Measurements from ENCODE around the gene CIITA.
"Not testable (repeated sequence)": the region's sequence is repeated elsewhere in the genome, so short reads cannot be mapped to it uniquely, and the experiment has no call there.

CIITA gene

DNA sequence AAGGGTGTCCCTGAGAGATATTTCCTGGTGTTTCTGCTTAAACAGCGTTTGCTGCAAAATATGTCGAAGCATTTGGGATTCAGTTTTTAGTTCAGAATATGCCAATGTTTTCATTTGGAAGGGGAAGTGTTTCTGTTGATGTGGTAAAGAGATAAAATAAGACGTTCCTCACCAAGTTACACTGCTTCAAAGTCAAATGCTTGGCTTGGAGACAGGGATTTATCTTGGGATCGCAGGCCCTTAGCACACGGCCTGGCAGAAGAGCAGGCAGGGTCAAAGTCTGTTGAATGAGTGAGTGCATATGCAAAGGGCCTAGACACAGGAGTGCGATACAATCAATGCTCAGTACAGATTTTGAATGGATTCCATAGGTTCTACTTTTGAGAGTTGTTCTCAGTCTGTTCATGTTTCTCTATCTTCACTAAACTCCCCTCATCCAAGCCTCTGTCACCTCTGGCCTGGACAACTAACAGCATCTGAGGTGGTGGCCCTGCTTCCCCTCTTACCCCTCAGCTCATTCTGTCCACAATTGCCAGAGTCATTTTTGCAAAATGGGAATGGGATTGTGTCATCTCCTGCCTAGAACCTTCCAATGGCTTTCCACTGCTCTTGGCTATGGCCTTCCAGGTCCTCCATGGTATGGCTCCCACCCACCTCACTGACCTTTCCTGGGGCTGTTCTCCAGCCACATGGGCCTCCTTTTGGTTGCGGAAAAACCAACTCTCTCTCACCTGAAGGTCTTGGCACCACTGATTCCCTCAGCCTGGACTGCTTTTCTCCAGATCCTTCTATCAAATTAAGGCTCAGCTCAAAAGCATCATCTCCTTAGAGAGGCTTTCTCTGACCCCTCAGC is 62.0 kb downstream of the CIITA start:
- DNase-seq = no peak

DNA sequence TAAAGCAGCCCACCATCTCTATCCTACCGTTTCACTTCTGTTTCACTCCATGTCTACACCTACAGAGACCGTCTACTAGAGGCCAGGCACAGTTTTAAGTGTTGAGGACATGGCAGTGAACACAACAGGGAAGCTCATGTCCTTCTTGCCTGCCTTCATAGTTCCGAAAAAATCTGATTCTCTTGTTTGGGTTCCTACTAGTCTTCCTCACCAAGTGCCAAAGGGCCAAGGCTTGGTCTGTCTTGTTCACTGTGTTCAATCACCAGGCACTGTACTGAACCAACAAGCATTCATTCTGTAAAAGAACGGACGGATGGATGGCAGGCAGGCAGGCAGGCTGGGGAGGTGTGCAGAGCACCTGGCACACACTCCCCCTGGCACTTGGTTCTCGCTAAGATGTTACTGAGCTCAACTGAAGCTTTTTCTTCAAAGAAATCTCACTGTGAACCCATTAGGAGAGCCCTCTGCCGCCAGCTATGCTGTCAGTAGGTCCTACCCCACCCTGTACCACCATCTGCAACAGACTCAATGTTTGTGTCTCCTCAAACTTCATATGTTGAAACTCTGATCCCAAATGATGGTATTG is 62.7 kb downstream of the CIITA start:
- DNase-seq = no peak

DNA sequence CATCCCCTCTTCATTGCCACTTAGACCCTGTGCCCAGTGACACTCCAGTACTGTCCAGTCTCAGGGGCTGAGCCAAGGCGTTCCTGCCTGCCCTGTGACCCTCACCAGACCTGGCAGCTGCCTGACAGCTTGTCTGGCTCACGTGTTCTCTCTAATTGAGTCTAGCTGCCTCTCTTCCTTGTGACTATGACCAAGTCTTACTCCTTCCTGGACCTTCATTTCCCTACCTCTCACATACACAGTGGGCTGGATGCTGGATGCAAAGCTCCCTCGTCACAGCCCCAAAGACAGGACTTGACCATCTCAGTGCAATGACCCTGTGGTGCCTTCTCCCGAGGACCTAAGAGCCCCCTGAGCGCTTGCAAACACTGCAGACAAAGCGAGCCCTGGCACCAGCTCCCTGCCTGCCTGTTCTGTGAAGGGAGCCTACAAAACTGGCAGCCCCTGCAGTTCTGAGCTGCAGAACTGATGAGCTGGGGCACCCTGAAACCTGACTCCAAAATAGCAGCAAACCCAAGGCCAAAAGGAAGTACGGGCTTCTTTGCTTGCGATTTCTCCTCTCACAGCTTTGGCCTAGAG is 63.6 kb downstream of the CIITA start:
- DNase-seq = no peak

DNA sequence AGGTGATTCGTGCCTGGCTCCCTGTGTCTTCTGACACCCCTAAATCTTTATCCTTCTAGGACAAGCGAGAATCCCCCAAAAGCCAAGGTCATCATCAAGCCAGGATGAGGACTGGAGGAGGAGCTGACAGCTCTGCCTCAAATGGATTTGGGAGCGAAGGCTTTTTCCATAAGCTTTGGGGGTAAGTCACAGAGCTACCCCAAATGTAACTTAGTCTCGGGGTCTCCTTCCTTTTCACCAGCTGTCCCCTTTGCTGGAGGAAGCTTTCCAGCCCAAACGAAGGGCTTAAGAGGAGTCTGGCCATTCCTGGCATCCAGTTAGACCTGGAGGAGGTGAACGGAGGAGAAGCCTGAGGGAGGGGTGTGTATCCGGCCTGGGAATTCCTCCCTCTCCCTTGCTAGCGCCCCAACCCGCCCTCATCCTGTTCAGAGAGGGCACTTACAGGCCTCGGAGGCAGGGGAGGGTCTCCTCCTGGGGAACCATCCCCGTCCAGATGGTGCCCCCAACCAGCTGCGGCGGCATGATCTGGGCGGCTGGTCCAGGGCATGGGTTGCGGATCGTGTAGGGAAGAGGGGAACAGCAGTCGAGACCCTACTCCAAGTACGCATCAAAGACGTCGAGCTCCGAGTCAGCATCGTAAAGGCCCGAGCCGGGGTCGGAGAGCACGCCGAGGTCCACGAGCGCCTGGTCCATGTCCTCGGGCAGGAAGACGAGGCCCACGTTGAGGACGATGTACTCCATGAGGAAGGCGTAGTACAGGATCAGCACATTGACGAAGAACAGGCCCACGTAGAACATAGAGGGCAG is 64.3 kb downstream of the CIITA start:
- DNase-seq = no peak

DNA sequence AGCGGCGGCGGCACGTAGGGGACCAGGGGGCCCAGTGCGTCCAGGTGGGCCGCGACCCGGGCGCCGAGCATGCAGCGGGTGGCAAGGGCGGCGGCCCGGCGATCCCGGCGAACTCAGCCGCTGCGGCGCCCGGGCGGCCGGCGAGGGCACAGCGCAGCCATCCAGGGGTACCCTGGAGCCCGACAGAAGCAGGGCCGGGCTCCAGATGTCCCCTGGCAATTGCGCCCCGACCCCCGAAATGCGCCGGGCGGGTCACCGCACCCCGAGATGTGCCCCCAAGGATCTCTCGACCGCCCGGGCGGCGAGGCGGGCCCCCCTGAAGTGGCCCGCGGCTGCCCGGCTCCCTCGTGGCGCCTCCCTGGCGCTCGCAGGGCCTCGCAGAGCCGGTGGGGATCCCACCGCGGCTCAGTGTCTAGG is 64.9 kb downstream of the CIITA start:
- not testable (repeated sequence) for DNase-seq

DNA sequence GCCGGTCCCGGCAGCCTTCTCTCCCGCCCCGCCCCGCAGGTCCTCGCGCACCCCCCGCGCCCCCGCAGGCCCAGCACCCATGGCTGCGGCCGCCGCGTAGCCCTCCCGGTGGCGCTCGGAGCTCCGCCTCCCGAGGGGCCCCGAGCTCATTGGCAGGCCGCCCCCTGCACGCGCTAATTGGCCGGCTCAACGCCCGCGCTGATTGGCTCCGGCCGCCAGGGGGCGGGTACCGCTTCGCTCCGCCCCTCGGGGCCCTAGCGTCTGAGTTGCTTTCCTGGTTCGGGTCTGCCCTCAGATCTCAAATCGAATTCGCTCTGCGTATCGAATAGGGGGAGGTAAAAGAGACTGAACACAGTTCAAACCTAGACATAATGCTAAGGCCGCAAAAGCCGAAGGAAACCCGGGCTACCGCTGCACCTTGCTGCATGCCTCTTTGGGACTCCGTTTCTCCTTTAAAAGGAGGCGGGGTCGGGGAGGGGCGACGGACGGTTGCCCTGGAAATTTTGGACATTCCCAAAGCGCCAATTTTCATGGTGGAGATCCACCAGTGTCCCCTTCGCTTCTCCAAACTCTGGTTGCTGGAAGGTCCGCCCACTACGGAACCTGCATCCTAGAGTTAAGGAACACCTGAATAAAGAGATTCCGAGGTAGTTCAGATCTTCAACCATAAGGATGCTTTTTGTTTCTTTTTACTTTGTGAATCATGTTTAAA is 65.5 kb downstream of the CIITA start, which contains the start of gene DEXI:
Gene DEXI, minus strand, starts transcription at position 117 of the 712 bp plus-strand sequence. CDS start 463 bp downstream, outside the sequence.
- DNase-seq = peak; percentile 68

DNA sequence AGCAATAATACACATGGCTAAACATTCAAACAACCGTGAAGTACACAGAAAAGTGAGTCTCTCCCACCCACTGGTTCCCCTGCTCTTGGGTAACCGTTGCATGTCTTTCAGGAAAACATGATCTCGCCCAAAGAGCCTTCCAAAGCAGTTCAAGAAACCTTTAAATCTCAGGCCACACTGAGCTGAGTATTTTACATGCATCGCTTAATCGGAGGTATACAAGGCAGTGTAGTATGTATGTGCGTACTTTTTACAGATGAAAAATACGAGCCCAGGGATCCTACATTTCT is 66.0 kb downstream of the CIITA start:
- DNase-seq = no peak

DNA sequence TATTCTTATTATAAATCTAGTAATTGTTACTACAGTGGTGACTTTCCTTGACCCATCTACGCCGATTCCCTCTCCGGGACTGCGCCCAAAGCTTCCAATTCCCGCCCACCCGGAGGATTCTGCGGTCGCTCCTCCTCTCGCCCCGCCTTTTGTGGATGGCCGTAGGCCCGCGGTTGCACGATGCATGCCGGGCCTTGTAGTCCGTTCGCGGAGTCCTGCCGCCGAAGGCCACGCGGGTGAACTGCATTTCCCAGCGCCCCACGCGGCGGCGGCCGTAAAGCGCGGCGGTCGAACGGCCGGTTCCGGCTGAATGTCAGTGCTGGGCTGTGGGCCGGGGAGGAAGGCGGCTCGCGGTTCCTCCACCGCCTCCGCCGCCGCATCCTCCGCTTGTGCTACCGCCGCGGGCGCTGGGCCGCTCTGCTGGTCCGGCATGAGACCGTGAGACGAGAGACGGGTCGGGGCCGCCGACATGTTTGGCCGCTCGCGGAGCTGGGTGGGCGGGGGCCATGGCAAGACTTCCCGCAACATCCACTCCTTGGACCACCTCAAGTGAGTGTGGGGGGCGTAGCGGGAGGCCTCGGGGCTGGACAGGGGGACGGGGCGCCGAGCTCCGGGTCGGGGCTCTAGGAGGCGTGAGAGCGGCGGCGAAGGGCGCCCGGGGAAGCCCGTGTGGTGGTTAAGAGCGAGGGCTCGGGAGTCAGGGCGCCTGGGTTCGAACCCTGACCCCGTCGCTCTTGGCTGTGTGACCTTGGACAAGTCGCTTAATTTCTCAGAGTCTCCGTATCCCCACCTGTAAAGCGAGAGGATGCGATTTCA is 67.5 kb downstream of the CIITA start, which contains the start of gene CLEC16A:
Gene CLEC16A, plus strand, starts transcription at position 316 of the 816 bp plus-strand sequence. Its CDS starts 154 bp downstream, at position 470.
- DNase-seq = peak; percentile 83

DNA sequence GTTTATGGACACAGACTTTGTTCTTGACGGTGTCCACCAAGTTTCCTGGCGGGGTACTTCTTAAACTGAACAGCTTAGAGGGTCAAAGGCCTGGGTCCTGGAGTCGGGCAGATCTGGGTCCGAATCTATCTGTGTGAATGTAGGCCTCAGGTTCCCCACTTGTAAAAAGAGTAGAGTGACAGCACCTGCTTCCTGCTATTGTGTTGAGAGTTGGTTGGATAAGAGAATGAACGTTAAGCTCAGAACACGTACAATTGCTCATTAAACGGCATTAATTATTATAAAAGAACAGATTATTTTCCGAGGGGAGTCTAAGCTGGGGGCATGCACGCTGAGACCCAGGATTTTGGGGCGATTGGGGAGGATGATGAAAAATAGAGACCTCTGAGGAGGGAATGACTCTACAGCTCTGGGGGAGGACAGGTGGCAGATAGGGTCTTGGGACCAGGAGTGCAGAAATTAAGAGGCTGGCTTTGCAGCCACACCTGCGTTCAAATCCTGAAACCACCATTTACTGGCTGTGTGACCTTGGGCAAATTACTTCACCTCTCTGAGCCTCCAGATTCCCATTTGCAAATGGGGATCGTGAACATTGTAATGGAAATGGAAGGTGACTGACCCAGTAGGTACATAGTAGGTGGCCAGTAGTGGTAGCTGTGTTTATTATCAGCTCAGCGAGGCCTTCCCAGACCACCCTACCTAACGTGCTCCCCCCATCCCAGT is 68.2 kb downstream of the CIITA start:
- DNase-seq = no peak

DNA sequence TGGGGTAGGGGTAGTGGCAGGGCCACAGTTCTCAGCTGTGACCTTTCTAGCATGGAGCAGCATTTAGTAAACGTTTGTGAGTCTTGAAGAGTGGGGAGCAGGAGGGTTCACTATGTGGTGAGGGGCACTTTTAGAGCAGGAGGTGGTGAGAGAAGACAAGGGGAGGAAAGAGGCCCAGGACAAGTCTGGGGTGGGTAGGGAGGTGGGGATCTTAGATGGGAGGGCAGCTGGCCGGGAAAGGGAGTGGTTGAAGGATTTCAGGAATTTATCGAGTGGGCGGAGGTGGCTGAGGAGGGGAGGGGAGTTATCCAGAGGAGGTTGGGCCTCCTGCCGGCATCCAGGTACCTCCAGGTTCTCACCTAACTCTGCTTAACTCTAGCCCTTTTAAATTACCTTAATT is 69.3 kb downstream of the CIITA start:
- no peak for DNase-seq

DNA sequence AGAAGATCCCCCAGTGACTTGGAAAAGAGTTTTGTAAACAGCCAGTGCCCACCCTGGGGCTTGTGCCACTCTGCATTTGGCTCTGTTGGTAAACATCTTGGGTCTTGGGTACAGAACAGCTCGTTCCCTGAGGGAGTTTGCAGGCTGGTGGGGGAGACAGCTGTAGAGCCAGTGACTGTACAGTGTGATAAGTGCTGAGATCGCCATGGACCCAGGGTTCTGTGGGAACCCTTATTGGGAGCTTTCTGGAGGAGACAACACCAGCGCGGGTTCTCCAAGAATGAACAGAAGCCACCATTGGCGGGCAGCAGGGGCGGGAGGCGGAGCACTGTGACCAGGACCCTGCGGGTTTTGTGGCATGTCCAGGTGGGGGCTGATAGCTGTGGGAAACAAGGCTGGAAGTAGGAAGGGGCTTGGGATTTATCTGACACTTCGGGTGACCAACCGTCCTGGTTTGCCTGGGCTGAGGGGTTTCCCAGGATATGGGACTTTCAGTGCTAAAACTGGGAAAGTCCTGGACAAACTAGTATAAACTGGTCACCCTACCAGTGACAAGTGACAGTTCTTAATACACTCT is 70.3 kb downstream of the CIITA start:
- no peak for DNase-seq

DNA sequence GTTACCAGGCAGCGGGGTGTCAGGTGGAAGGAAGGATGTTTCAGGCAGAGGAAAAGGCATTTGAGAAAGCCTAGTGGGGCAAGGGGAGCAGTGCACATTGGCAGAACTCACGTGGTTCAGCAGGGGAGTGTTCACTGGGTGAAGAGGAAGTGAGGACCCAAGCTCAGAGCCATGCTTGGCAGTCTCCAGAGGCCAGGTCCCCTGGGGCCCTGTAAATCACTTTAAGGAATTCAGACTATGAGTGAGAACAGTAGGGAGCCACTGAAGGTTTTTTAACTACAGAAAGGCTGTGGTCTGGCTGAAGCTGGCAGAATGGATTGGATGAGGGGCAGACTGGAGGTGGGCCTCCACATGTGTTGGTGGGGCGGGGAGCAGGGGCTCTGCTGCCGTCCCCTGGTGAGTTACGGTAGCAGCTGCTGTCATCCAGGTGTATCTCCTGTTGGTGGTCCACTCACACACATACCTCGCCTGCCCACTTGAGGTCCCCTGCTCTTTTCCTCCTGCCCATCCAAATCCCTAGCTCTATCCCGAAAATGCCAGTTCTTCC is 72.5 kb downstream of the CIITA start:
- no peak for DNase-seq

DNA sequence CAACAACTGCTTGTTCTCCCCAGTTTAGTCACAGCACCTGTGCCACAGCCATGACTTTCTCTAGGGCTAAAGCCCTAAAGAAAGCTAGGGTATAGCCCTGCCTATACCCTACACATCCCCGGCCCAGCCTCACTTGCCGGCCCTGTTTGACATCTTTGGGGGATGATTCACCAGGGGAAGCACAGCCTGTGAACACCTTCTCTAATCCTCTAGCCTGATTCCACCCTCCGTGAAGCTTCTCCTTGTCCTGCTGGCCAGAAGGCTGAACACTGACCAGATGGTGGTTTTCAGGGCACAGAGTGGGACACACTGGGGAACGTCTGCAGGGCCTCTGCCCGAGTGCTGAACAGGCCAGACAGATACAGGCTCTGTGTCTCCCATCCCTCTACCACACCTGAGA is 73.4 kb downstream of the CIITA start:
- DNase-seq = no peak

DNA sequence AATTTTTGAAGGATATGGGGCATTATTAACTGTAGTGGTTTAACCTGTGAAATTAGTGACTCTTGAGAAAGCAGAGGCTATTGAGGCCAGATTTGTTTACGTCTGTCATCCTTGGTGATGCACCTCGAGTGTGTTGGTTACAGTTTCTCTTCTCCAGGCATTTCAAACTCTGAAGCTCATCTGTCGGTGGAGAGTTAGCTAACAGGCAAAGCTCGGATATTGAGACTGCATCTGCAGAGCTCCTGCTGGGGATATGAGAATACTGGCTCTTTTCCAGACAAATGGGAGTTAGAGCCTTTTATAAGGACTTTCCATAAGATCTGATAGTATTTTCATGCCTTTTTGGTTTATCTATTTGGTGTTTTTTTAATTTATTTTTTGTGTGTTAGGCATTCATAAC is 74.0 kb downstream of the CIITA start:
- no peak for DNase-seq

DNA sequence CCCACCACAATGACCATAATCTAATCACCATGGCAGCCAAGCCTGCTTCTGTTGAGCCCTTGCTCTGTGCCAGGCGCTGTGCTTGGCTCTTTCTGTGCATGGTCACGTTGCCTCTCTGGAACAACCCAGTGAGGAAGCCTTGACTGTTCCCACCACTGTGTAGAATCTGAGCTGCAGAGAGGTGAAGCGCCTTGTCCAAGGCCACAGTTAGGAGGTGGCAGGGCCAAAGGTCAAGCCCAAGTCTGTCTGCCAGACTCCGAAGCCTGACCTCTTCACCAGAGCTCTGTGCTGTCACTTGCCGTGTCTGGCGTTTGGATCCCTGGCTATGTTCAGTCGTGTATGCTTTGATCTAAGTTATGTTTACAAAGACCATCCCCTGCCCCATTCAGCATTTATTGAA is 77.9 kb downstream of the CIITA start:
- DNase-seq = no peak

DNA sequence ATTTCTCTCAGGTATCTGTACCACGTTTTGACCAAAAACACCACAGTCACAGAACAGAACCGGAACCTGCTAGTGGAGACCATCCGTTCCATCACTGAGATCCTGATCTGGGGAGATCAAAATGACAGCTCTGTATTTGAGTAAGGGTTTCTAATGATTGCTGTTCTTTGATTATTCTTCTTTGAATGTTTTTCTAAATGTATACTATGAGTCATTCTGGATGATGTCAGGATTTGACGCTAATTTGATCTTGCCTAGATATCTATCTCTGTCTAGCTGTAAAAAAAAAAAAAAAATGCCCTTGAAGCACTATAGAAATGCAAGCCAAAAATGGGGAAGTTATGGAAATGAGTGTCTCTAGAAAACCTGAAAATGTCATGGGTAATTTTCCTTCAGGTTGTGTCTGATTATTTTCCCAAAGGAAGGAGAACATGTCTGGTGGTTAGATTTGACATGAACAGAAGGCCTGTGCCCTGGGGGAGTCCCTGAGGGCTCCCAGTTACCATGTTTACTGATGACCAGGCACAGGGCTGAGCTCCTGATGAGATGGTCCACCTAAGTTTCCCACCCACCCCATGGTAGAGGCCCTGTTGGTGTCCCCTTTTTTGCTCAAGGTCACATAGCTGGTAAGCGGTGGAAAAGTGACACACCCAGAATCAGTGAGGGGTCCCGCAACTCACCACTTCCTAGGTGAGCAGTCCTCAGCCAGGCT is 80.9 kb downstream of the CIITA start:
- DNase-seq = no peak

DNA sequence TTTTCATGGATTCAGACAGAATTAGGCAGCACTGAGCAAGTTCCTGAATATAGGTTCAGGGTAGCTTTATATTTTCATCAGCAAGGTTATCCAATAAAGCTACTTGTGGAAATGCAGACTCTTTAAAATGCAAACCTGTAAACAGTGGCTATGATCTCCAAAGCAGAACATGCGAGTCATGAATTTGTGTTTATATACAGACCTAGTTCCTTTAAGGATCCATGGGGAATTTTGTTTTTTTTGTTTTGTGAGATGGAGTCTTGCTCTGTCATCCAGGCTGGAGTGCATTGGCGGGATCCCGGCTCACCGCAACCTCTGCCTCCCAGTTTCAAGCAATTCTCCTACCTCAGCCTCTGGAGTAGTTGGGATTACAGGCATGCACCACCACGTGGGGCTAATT is 82.2 kb downstream of the CIITA start:
- no peak for DNase-seq

DNA sequence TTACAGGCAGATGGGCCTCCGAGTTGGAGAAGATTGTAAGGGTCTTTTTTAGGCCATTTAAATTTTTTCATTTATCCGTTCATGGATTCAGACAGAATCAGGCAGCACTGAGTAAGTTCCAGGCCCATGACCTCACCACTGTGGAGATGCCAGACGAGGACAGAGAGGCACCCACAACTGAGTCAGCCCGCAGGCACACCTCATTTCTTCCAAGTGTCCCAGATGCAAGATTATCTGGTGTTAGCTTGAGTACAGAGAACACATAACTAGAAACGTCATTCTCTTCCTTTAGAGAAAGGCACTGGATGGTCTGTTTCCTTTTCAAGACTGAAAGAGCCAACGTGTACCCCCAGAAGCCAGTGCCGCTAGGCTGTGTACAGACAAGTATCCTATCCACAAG is 84.2 kb downstream of the CIITA start:
- no peak for DNase-seq

DNA sequence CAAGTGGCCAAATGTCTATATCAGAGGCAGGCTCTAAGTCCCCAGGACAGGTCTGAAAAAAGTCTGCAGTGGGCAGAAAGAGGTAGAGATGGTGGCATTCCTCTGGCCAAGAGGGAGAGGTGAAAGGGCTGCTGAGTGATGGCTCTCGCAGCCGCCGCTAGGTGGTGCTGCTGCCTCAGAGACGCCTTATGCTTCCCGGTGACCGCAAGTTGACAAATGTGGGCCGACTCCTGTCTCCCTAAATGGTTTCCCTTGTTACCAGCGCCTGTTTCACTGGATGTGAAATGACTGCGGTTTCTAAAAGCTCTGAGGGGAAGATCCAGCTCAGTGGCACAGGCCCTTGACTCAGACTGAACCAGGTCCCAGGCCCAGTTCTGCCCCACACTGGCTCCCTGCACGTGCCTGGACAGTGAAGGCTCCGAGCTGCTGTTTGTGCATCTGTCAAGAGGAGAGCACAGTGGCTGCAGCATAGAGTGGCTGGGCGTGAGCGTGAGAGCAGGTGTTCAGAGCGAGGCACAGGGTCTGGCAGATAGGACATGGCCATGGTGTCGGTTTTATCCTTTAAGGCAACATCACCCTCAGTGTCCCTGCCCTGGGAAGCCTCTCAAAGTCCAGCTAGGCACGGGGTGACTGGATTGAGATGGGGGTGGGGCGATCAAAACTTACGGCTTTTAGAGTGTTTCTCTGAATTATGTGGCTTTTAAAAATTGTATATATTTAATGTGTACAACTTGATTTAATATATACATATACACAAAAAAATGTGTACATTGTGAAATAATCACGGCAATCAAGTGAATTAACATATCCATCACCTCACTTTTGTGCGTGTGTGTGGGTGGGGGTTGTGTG is 87.3 kb downstream of the CIITA start:
- peak; percentile 37 for DNase-seq
